ENCODE measurements around the gene MAP1LC3B2.
A peak's percentile ranks its signal among the peaks of the same experiment; 100 is the strongest.

Gene MAP1LC3B2

GRCh38 chr12:116559162-116559935 lies at the start of gene MAP1LC3B2:
Gene MAP1LC3B2 (plus strand): TSS chr12:116559381. CDS start chr12:116575943, 16,562 bp downstream.
- Histone ChIP-seq H3K36me3 (no peaks in the 10 kb centered on the region), H3K4me2 (peak within 1 kb of the TSS; percentile 99), H4K20me1 (no peaks in the 10 kb centered on the region), H3K27ac (peak within 1 kb of the TSS; percentile 99), H3K9ac (peak within 1 kb of the TSS; percentile 90), H3K4me1 (peaks cover 70% of the 10 kb centered on the region), H3K4me3 (peak within 1 kb of the TSS; percentile 63), H3K9me3 (peaks cover 26% of the 10 kb centered on the region), H3K27me3 (no peaks in the 10 kb centered on the region)
- TF ChIP-seq Cebpa-rat (IDR thresholded peaks at IDR 0.05): peak; percentile 89

GRCh38 chr12:116513944-116514343 lies 45.2 kb upstream of the MAP1LC3B2 start:
- no peak for TF ChIP-seq Cebpa-rat (IDR thresholded peaks at IDR 0.05)

GRCh38 chr12:116515684-116516083 lies 43.5 kb upstream of the MAP1LC3B2 start:
- Histone ChIP-seq H3K36me3 (no peaks in the 10 kb centered on the region), H3K27ac (no peak overlapping the region), H3K9ac (no peak overlapping the region), H3K4me2 (no peak overlapping the region), H3K4me3 (no peak overlapping the region), H3K4me1 (peaks cover 4% of the 10 kb centered on the region), H3K27me3 (no peaks in the 10 kb centered on the region), H3K9me3 (no peaks in the 10 kb centered on the region), H4K20me1 (no peaks in the 10 kb centered on the region)
- TF ChIP-seq Cebpa-rat (IDR thresholded peaks at IDR 0.05): no peak

More at GRCh38 chr12:116513944-116514343, 45.2 kb upstream of the MAP1LC3B2 start:
- no peak overlapping the region for H3K4me2 ChIP-seq
- H3K9ac ChIP-seq: no peak overlapping the region
- H3K4me1 ChIP-seq: peaks cover 2% of the 10 kb centered on the region
- H4K20me1 ChIP-seq: no peaks in the 10 kb centered on the region
- H3K4me3 ChIP-seq: no peak overlapping the region
- no peaks in the 10 kb centered on the region for H3K36me3 ChIP-seq
- H3K9me3 ChIP-seq: no peaks in the 10 kb centered on the region
- peaks cover 2% of the 10 kb centered on the region for H3K27me3 ChIP-seq
- no peak overlapping the region for H3K27ac ChIP-seq

- Histone ChIP-seq H3K27ac (no peak overlapping the region), H3K4me1 (peaks cover 14% of the 10 kb centered on the region), H3K9ac (no peak overlapping the region), H4K20me1 (no peaks in the 10 kb centered on the region), H3K9me3 (no peaks in the 10 kb centered on the region), H3K36me3 (no peaks in the 10 kb centered on the region), H3K27me3 (no peaks in the 10 kb centered on the region), H3K4me3 (no peak overlapping the region), H3K4me2 (no peak overlapping the region)
- TF ChIP-seq Cebpa-rat (IDR thresholded peaks at IDR 0.05): no peak
Measured at GRCh38 chr12:116516657-116517056, 42.5 kb upstream of the MAP1LC3B2 start.

GRCh38 chr12:116517431-116518045 lies 41.6 kb upstream of the MAP1LC3B2 start:
- H3K4me3 ChIP-seq: no peak overlapping the region
- no peaks in the 10 kb centered on the region for H3K27me3 ChIP-seq
- no peak overlapping the region for H3K27ac ChIP-seq
- H3K4me2 ChIP-seq: no peak overlapping the region
- no peaks in the 10 kb centered on the region for H4K20me1 ChIP-seq
- H3K9me3 ChIP-seq: no peaks in the 10 kb centered on the region
- no peak overlapping the region for H3K9ac ChIP-seq
- TF ChIP-seq Cebpa-rat (IDR thresholded peaks at IDR 0.05): no peak
- no peaks in the 10 kb centered on the region for H3K36me3 ChIP-seq
- H3K4me1 ChIP-seq: peaks cover 15% of the 10 kb centered on the region

- no peaks in the 10 kb centered on the region for H3K27me3 ChIP-seq
- H3K9me3 ChIP-seq: no peaks in the 10 kb centered on the region
- H3K4me3 ChIP-seq: no peak overlapping the region
- H3K36me3 ChIP-seq: no peaks in the 10 kb centered on the region
- H3K27ac ChIP-seq: no peak overlapping the region
- peaks cover 15% of the 10 kb centered on the region for H3K4me1 ChIP-seq
- H3K4me2 ChIP-seq: peak overlapping the region; percentile 65; the same call in 1 of the 2 replicates
- no peak overlapping the region for H3K9ac ChIP-seq
- no peak for TF ChIP-seq Cebpa-rat (IDR thresholded peaks at IDR 0.05)
- H4K20me1 ChIP-seq: no peaks in the 10 kb centered on the region
Measured at GRCh38 chr12:116520225-116520760, 38.9 kb upstream of the MAP1LC3B2 start.

- Histone ChIP-seq H3K9ac (no peak overlapping the region; the same call in 1 of the 2 replicates), H3K36me3 (no peaks in the 10 kb centered on the region), H3K4me2 (peak overlapping the region; percentile 65), H3K9me3 (no peaks in the 10 kb centered on the region), H3K4me1 (peaks cover 15% of the 10 kb centered on the region), H4K20me1 (no peaks in the 10 kb centered on the region), H3K27me3 (no peaks in the 10 kb centered on the region), H3K4me3 (no peak overlapping the region), H3K27ac (no peak overlapping the region)
- no peak for TF ChIP-seq Cebpa-rat (IDR thresholded peaks at IDR 0.05)
Measured at GRCh38 chr12:116520801-116521471, 38.2 kb upstream of the MAP1LC3B2 start.

- Histone ChIP-seq H3K9ac (no peak overlapping the region), H3K27ac (no peak overlapping the region), H3K4me3 (no peak overlapping the region), H3K4me2 (no peak overlapping the region), H3K27me3 (no peaks in the 10 kb centered on the region), H3K36me3 (no peaks in the 10 kb centered on the region), H3K9me3 (no peaks in the 10 kb centered on the region), H3K4me1 (peaks cover 15% of the 10 kb centered on the region), H4K20me1 (no peaks in the 10 kb centered on the region)
- no peak for TF ChIP-seq Cebpa-rat (IDR thresholded peaks at IDR 0.05)
Measured at GRCh38 chr12:116524311-116524710, 34.9 kb upstream of the MAP1LC3B2 start.

GRCh38 chr12:116524964-116525379 lies 34.2 kb upstream of the MAP1LC3B2 start:
- H4K20me1 ChIP-seq: no peaks in the 10 kb centered on the region
- no peak overlapping the region for H3K4me2 ChIP-seq
- H3K9me3 ChIP-seq: no peaks in the 10 kb centered on the region
- H3K4me3 ChIP-seq: no peak overlapping the region
- H3K27me3 ChIP-seq: no peaks in the 10 kb centered on the region
- no peak for TF ChIP-seq Cebpa-rat (IDR thresholded peaks at IDR 0.05)
- H3K9ac ChIP-seq: no peak overlapping the region
- no peaks in the 10 kb centered on the region for H3K36me3 ChIP-seq
- H3K4me1 ChIP-seq: peaks cover 15% of the 10 kb centered on the region
- no peak overlapping the region for H3K27ac ChIP-seq

All from BLaER1 (cell line).